IMR-90 (cell line): ENCODE data around the gene SYP. TPM values are rescaled to one million over a fixed set of nuclear protein-coding genes. Genes with fewer than 3 reads are reported as not detected.

Experiments
- ATAC-seq: fragments of 200-7000 bp; cut with Tn5 transposase; 2 replicates; pipeline ENCODE4 v1.9.1; 2020; ENCODE audit warnings: low read depth, mild to moderate bottlenecking, moderate library complexity
- BruUV-seq: library from RNA; stranded (reverse); fragments of 400-500 nt; replicated peaks from 2 replicates; lab custom pipeline; 2021; lab: Mats Ljungman, UMichigan
- CTCF ChIA-PET: fragments of 300-600 bp; formaldehyde crosslinking; extraction: SDS; loops from one replicate; lab custom pipeline; 2021; ENCODE audit warnings: antibody characterized with exemption; lab: Yijun Ruan, JAX
- POLR2A ChIA-PET: fragments of 300-600 bp; sonication (Branson Sonifier 250); formaldehyde crosslinking; loops from one replicate; lab custom pipeline; 2022; ENCODE audit warnings: antibody characterized with exemption; ENCODE audit not compliant: unreplicated experiment; lab: Charles Lee
- DNase-seq: peaks from one replicate; pipeline ENCODE4 v3.0.0; 2013
- H2AFZ ChIP-seq: replicated peaks from 2 replicates; pipeline ENCODE3; 2013; ENCODE audit warnings: low read length, mild to moderate bottlenecking; ENCODE audit not compliant: poor library complexity
- H2AK5ac ChIP-seq: 2 replicates; pipeline ENCODE4 v1.6.1; 2013; ENCODE audit warnings: low read depth, low read length, inconsistent platforms
- H2AK9ac ChIP-seq: replicated peaks from 2 replicates; pipeline ENCODE3; 2013; ENCODE audit warnings: mild to moderate bottlenecking, low read depth, low read length, moderate library complexity; ENCODE audit not compliant: poor library complexity
- H2BK120ac ChIP-seq: 2 replicates; pipeline ENCODE4 v1.6.1; 2013; ENCODE audit warnings: low read depth, low read length, inconsistent platforms
- H2BK15ac ChIP-seq: 3 replicates; pipeline ENCODE4 v1.6.1; 2013; ENCODE audit warnings: low read depth, low read length, inconsistent platforms
- H2BK20ac ChIP-seq: 2 replicates; pipeline ENCODE4 v1.6.1; 2013; ENCODE audit warnings: low read depth, mild to moderate bottlenecking, inconsistent platforms, low read length, moderate library complexity
- H2BK5ac ChIP-seq: 2 replicates; pipeline ENCODE4 v1.6.1; 2013; ENCODE audit warnings: mild to moderate bottlenecking, low read depth, low read length, inconsistent platforms; ENCODE audit not compliant: poor library complexity, severe bottlenecking
- H3K14ac ChIP-seq: replicated peaks from 2 replicates; pipeline ENCODE4 v1.6.1; 2013; ENCODE audit warnings: low read depth, low read length, inconsistent platforms
- H3K18ac ChIP-seq: 2 replicates; pipeline ENCODE4 v1.6.1; 2013; ENCODE audit warnings: low read depth, low read length, control low read depth
- H3K23ac ChIP-seq: 2 replicates; pipeline ENCODE4 v1.6.1; 2013; ENCODE audit warnings: low read depth, low read length, inconsistent platforms
- H3K27ac ChIP-seq: 2 replicates; pipeline ENCODE4 v1.5.1; 2013; ENCODE audit warnings: mild to moderate bottlenecking, control low read depth, low read length; ENCODE audit not compliant: insufficient read depth
- H3K27me3 ChIP-seq: 2 replicates; pipeline ENCODE4 v1.6.1; 2013; ENCODE audit warnings: low read length; ENCODE audit not compliant: control insufficient read depth, insufficient read depth
- H3K36me3 ChIP-seq: 2 replicates; pipeline ENCODE4 v1.6.1; 2013; ENCODE audit warnings: low read length, mixed read lengths; ENCODE audit not compliant: control insufficient read depth, insufficient read depth
- H3K4ac ChIP-seq: 2 replicates; pipeline ENCODE4 v1.6.1; 2013; ENCODE audit warnings: low read depth, low read length, inconsistent platforms
- H3K4me1 ChIP-seq: 2 replicates; pipeline ENCODE4 v1.6.1; 2013; ENCODE audit warnings: low read length, mixed read lengths; ENCODE audit not compliant: control insufficient read depth, insufficient read depth
- H3K4me2 ChIP-seq: 2 replicates; pipeline ENCODE4 v1.6.1; 2013; ENCODE audit warnings: low read depth, mild to moderate bottlenecking, control low read depth, low read length, moderate library complexity
- H3K4me3 ChIP-seq: 2 replicates; pipeline ENCODE4 v1.5.1; 2013; ENCODE audit warnings: low read depth, mild to moderate bottlenecking, control low read depth, low read length, moderate library complexity; ENCODE audit not compliant: insufficient read depth
- H3K56ac ChIP-seq: 2 replicates; pipeline ENCODE4 v1.6.1; 2013; ENCODE audit warnings: low read length, inconsistent platforms; ENCODE audit not compliant: insufficient read depth; ENCODE audit errors: extremely low read depth
- H3K79me1 ChIP-seq, 2 experiments: 2 replicates each; pipeline ENCODE4 v1.6.1; 2013; ENCODE audit warnings: low read length in 2 of 2, inconsistent platforms in 1 of 2, low read depth in 1 of 2
- H3K9ac ChIP-seq: 2 replicates; pipeline ENCODE4 v1.6.1; 2013; ENCODE audit warnings: low read depth, low read length, control low read depth
- H3K9me1 ChIP-seq: 2 replicates; pipeline ENCODE4 v1.6.1; 2013; ENCODE audit warnings: low read length, inconsistent platforms; ENCODE audit not compliant: insufficient read depth
- H3K9me3 ChIP-seq: 2 replicates; pipeline ENCODE4 v1.6.1; 2013; ENCODE audit warnings: low read length; ENCODE audit not compliant: control insufficient read depth, insufficient read depth
- H4K20me1 ChIP-seq: 2 replicates; pipeline ENCODE4 v1.6.1; 2013; ENCODE audit warnings: low read length, inconsistent platforms; ENCODE audit not compliant: insufficient read depth
- H4K5ac ChIP-seq: 2 replicates; pipeline ENCODE4 v1.6.1; 2013; ENCODE audit warnings: mild to moderate bottlenecking, low read depth, low read length, control low read depth
- H4K8ac ChIP-seq, 2 experiments: 2 replicates each; pipeline ENCODE4 v1.6.1; 2013; ENCODE audit warnings: low read depth in 2 of 2, low read length in 2 of 2, control low read depth in 1 of 2, inconsistent platforms in 1 of 2
- H4K91ac ChIP-seq: 2 replicates; pipeline ENCODE4 v1.6.1; 2013; ENCODE audit warnings: low read depth, low read length, inconsistent platforms; ENCODE audit not compliant: insufficient read depth
- POLR2A ChIP-seq: IDR thresholded peaks from 2 replicates; pipeline ENCODE4 v1.6.1; 2012; ENCODE audit warnings: mild to moderate bottlenecking, low read depth, low read length
- RCOR1 ChIP-seq: IDR thresholded peaks from 2 replicates; pipeline ENCODE4 v1.6.1; 2012; ENCODE audit warnings: mild to moderate bottlenecking, low read length, improper control_type of control experiment; ENCODE audit not compliant: insufficient replicate concordance
- SMC3 ChIP-seq: fragments of 150-350 bp; IDR thresholded peaks from 2 replicates; pipeline ENCODE4 v1.6.1; 2016; ENCODE audit warnings: low read depth, mild to moderate bottlenecking, antibody characterized with exemption, low read length, moderate library complexity
- WGBS, 2 experiments: methylation state at CpG; one replicate each; pipeline versions ENCODE4 v1.1.5 to v1.1.7; 2013; ENCODE audit warnings: missing lambda C conversion rate in 2 of 2; ENCODE audit not compliant: insufficient read length in 1 of 2; ENCODE audit errors: extremely low coverage in 2 of 2; 5-methylcytosine and 5-hydroxymethylcytosine counted together
- dilution Hi-C: fragments of 300-500 bp; cut with HindIII; formaldehyde crosslinking; loops from one replicate; pipeline ENCODE4 v1.14.3; 2018; ENCODE audit warnings: low sequenced_read_pairs; ENCODE audit not compliant: unreplicated experiment
- in situ Hi-C: fragments of 300-500 bp; cut with MboI; formaldehyde crosslinking; loops from 3 replicates; pipeline ENCODE4 v1.14.3; 2019; ENCODE audit warnings: low sequenced_read_pairs, inconsistent platforms, mixed read lengths
- intact Hi-C: fragments of 100-400 bp; cut with micrococcal nuclease; formaldehyde crosslinking; loops from 2 replicates; pipeline ENCODE4 v1.10.0; 2022
- polyA plus RNA-seq, 3 experiments: library from polyadenylated mRNA; depleted of rRNA; stranded (reverse); fragments of >200 nt; gene quantifications; 2 replicates each; pipeline ENCODE4 v1.2.3, GENCODE V29; 2012; ENCODE audit warnings: low replicate concordance in 1 of 3
- total RNA-seq: library from RNA; depleted of rRNA; stranded (reverse); fragments of >200 nt; gene quantifications from 2 replicates; pipeline ENCODE4 v1.2.3, GENCODE V29; 2012
- TF ChIP-seq, protein P1 (sequence below): fragments of 150-350 bp; IDR thresholded peaks from 2 replicates; pipeline ENCODE4 v1.6.1; 2017; ENCODE audit warnings: mild to moderate bottlenecking, antibody characterized with exemption, low read length, low read depth
- TF ChIP-seq, protein P2 (sequence below): fragments of 150-350 bp; IDR thresholded peaks from 2 replicates; pipeline ENCODE4 v1.6.1; 2016; ENCODE audit warnings: low read depth, mild to moderate bottlenecking, low read length, moderate library complexity, borderline replicate concordance

Gene SYP
- total and polyA plus RNA-seq, 2 of the 4 experiments (the other 2 are of a cell fraction): under 0.01 to 0.05 TPM

DNA sequence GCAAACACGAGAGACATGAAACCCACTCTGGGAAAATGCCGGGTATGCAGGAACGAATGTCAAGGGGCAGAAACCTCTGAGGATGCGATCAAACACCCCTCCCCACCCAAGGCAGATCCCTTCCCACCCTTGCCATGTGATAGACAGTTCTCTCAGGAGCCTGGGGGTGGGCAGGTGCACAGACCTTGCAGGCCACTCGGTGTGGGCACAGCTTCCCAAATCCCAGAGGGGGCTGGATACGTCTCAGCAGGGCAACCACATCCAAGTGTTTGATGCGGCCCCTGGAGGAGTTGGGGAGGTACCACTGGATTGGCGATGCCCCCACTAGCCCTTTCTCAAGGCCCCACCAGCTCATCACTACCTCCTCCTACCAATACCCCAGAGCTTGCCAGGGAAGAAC is 10.4 kb upstream of the SYP start:
- ChIA-PET POLR2A (no interaction called here), CTCF (no interaction called here)
- Histone ChIP-seq H2AK9ac (no peak overlapping the region), H3K27me3 (peaks cover 4% of the 10 kb centered on the region), H2AFZ (no peak overlapping the region), H3K36me3 (no peaks in the 10 kb centered on the region), H3K4me2 (no peak overlapping the region), H4K91ac (no peak overlapping the region), H3K9me1 (no peaks in the 10 kb centered on the region), H3K18ac (no peak overlapping the region), H3K14ac (no peak overlapping the region), H2BK20ac (no peak overlapping the region), H4K20me1 (no peaks in the 10 kb centered on the region), H3K4me1 (no peaks in the 10 kb centered on the region), H3K4ac (no peak overlapping the region), H2BK15ac (no peak overlapping the region), H4K5ac (no peak overlapping the region), H2AK5ac (no peak overlapping the region), H3K27ac (no peak overlapping the region), H4K8ac (no peak overlapping the region), H3K56ac (no peak overlapping the region), H3K9me3 (peaks cover 4% of the 10 kb centered on the region), H2BK120ac (no peak overlapping the region), H3K23ac (no peak overlapping the region), H2BK5ac (no peak overlapping the region), H3K4me3 (no peak overlapping the region), H3K79me1 (no peaks in the 10 kb centered on the region), H3K9ac (no peak overlapping the region)
- TF ChIP-seq, protein P1, sequence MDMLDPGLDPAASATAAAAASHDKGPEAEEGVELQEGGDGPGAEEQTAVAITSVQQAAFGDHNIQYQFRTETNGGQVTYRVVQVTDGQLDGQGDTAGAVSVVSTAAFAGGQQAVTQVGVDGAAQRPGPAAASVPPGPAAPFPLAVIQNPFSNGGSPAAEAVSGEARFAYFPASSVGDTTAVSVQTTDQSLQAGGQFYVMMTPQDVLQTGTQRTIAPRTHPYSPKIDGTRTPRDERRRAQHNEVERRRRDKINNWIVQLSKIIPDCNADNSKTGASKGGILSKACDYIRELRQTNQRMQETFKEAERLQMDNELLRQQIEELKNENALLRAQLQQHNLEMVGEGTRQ: no peak
- TF ChIP-seq, protein P2, sequence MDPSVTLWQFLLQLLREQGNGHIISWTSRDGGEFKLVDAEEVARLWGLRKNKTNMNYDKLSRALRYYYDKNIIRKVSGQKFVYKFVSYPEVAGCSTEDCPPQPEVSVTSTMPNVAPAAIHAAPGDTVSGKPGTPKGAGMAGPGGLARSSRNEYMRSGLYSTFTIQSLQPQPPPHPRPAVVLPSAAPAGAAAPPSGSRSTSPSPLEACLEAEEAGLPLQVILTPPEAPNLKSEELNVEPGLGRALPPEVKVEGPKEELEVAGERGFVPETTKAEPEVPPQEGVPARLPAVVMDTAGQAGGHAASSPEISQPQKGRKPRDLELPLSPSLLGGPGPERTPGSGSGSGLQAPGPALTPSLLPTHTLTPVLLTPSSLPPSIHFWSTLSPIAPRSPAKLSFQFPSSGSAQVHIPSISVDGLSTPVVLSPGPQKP: no peak
- no peak for TF ChIP-seq SMC3
- no peak for TF ChIP-seq POLR2A
- TF ChIP-seq RCOR1: no peak
- dilution Hi-C loops (no loop called here), in situ Hi-C loops (no loop called here), intact Hi-C loops (no loop called here)
- WGBS, 2 experiments: no CpG with 5 or more reads among the region's 8 CpGs
- no TSS peak for BruUV-seq
- ATAC-seq (no peak), DNase-seq (no peak)
